Chondrocyte (in vitro differentiated cells): Measurements from ENCODE around the gene PPL. TPM values are rescaled to one million over a fixed set of nuclear protein-coding genes. Genes with fewer than 3 reads are reported as not detected.
"Not testable (repeated sequence)": the region's sequence is repeated elsewhere in the genome, so short reads cannot be mapped to it uniquely, and the experiment has no call there.

ENCODE experiments used
- DNase-seq: peaks from one replicate; pipeline ENCODE4 v3.0.0; 2021; ENCODE audit warnings: mixed read lengths, low spot score
- H3K27ac Mint-ChIP-seq: one replicate; pipeline ENCODE4 v1.8.0; 2021; ENCODE audit warnings: mild to moderate bottlenecking, moderate library complexity, mixed read lengths; ENCODE audit not compliant: unreplicated experiment
- H3K27me3 Mint-ChIP-seq: 2 replicates; pipeline ENCODE4 v1.8.0; 2021; ENCODE audit warnings: low read depth, mixed read lengths
- H3K36me3 Mint-ChIP-seq: 2 replicates; pipeline ENCODE4 v1.8.0; 2021; ENCODE audit warnings: low read depth, mixed read lengths
- H3K4me1 Mint-ChIP-seq: 2 replicates; pipeline ENCODE4 v1.8.0; 2021; ENCODE audit warnings: low read depth, mild to moderate bottlenecking, mixed read lengths
- H3K4me3 Mint-ChIP-seq: one replicate; pipeline ENCODE4 v1.8.0; 2021; ENCODE audit warnings: mild to moderate bottlenecking, moderate library complexity, mixed read lengths; ENCODE audit not compliant: unreplicated experiment
- H3K9me3 Mint-ChIP-seq: 2 replicates; pipeline ENCODE4 v1.8.0; 2021; ENCODE audit warnings: low read depth, mixed read lengths
- total RNA-seq: library from RNA; stranded (reverse); gene quantifications from 3 replicates; pipeline ENCODE4 v1.2.1, GENCODE V29; 2021
- TF ChIP-seq, protein P1 (sequence below): fragments of 200-600 bp; sonication (generic); IDR thresholded peaks from 2 replicates; pipeline ENCODE4 v1.5.0; 2021; ENCODE audit warnings: antibody characterized with exemption, mild to moderate bottlenecking, moderate library complexity

PPL gene
- total RNA-seq, 1 donor from 2014 or later = 0.97 TPM

DNA sequence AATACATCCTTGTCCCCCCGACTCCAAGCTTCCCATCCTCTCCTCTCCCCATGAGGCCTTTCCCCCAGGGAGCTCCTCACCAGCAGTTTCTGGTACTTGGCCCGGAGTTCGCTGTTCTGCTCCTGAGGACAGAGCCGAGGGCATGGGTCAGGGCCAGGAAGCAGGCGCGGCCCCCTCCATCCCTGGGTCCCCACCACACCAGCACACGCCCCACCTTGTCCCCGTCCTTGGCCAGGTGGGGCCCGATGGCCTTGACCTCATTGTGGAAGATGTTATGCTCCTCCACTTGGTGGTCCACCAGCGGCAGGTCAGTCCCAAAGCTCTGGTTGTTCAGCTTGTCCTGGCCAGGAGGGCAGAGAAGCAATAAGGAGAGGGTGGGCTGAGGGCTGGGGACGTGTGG, 36.2 kb downstream of the PPL start:
- H3K9me3 Mint-ChIP-seq = peaks cover 5% of the 10 kb centered on the region
- H3K27ac Mint-ChIP-seq = no peak overlapping the region
- H3K4me3 Mint-ChIP-seq = no peak overlapping the region
- TF ChIP-seq, protein P1, sequence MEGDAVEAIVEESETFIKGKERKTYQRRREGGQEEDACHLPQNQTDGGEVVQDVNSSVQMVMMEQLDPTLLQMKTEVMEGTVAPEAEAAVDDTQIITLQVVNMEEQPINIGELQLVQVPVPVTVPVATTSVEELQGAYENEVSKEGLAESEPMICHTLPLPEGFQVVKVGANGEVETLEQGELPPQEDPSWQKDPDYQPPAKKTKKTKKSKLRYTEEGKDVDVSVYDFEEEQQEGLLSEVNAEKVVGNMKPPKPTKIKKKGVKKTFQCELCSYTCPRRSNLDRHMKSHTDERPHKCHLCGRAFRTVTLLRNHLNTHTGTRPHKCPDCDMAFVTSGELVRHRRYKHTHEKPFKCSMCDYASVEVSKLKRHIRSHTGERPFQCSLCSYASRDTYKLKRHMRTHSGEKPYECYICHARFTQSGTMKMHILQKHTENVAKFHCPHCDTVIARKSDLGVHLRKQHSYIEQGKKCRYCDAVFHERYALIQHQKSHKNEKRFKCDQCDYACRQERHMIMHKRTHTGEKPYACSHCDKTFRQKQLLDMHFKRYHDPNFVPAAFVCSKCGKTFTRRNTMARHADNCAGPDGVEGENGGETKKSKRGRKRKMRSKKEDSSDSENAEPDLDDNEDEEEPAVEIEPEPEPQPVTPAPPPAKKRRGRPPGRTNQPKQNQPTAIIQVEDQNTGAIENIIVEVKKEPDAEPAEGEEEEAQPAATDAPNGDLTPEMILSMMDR = no peak
- peaks cover 23% of the 10 kb centered on the region for H3K27me3 Mint-ChIP-seq
- H3K36me3 Mint-ChIP-seq = no peaks in the 10 kb centered on the region
- no peak for DNase-seq
- no peaks in the 10 kb centered on the region for H3K4me1 Mint-ChIP-seq

DNA sequence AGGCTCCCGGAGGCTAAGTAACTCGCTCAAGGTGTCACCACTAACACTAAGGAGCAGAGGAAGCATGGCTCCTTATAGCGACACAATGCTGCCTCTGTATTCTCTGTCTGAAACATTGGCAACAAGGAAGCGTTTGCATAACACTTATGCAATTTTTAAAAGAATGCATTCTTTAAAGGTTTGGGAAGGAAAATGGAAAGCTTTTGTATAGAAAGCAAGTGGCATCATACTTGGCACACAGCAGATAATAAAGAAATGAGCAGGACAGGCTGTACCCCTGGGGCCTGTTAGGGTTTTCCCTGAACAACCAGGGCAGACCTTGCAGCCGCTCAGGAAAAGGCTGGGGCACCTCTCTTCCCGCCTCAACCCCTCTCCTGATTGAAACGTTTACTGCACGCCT, 36.9 kb downstream of the PPL start:
- H3K36me3 Mint-ChIP-seq = no peaks in the 10 kb centered on the region
- no peaks in the 10 kb centered on the region for H3K4me1 Mint-ChIP-seq
- H3K9me3 Mint-ChIP-seq = peaks cover 5% of the 10 kb centered on the region
- no peak overlapping the region for H3K27ac Mint-ChIP-seq
- DNase-seq = no peak
- H3K4me3 Mint-ChIP-seq = no peak overlapping the region
- TF ChIP-seq, protein P1 = no peak
- peaks cover 19% of the 10 kb centered on the region for H3K27me3 Mint-ChIP-seq

DNA sequence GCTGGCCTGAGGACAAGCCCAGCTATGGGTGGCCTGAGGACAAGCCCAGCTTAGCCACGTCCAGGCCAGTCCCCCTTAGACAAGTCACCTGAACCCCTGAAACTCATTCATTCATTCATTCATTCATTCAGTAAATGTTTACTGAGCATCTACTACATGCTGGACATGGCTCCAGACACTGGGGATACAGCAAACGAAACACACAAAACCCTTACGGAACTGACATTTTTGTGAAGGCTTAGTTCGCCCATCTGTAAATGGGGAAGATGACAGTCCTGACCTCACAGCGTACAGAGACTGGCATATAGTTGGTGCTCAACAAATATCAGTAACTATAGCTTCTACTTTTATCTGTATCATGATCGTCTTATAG, 37.5 kb downstream of the PPL start:
- TF ChIP-seq, protein P1 = no peak
- DNase-seq = no peak
- no peaks in the 10 kb centered on the region for H3K36me3 Mint-ChIP-seq

DNA sequence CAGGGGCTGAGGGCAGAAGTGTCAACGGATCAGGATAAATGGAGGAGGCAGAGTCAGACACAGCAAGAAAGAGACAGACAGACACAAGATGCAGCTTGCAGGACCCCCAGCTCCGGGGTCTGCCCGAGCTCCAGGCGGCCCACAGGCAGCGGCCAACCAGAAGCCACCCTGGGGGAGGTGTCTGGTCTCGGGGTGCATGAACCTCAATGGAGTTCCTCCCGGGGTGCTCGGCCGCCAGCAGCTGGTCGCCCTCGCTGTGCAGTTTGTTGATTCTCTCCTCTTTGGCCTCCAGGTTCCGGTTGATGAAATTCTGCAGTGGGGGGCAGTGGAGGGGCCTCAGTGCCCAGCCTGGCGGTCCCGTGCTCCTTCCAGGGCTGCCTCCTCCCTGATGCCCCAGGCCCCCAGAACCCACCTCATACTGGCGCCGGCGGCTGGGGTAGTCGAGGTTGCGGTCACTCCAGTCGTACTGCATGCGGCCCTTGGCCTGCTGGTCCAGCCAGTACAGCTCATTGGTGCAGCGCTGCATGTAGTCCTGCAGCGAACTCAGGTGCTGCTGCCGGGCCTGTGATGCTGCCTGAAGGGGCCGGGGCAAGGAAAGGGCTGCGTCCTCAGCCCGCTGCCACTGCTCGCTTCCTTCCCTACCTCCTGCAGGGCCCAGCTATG, 38.0 kb downstream of the PPL start:
- H3K4me1 Mint-ChIP-seq = no peaks in the 10 kb centered on the region

More for the DNA sequence above, 37.5 kb downstream of the PPL start:
- Mint-ChIP-seq H3K4me3 (no peak overlapping the region), H3K27ac (no peak overlapping the region), H3K9me3 (peaks cover 5% of the 10 kb centered on the region), H3K4me1 (no peaks in the 10 kb centered on the region), H3K27me3 (peaks cover 15% of the 10 kb centered on the region)

DNA sequence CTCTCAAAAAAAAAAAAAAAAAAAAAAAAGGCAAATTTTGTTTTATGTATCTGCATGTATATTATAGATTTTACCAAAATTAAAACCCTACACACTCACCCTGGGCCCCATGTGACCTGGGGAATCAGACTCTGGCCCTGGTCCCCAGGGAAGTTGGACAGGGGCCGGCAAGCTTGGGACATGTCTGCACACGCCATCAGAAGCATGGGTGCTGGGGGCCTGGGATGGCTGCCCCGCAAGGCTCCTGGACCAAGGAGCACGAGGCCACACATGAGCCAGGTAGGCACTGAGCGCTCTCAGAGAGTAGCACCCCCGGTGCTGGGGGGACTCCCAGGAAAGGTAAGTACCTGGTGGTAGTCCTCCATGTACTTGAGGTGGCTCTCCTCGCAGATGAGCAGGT, 39.6 kb downstream of the PPL start:
- Mint-ChIP-seq H3K27me3 (no peaks in the 10 kb centered on the region), H3K27ac (no peak overlapping the region), H3K36me3 (no peaks in the 10 kb centered on the region), H3K9me3 (peaks cover 5% of the 10 kb centered on the region), H3K4me3 (no peak overlapping the region), H3K4me1 (peaks cover 2% of the 10 kb centered on the region)
- no peak for DNase-seq
- TF ChIP-seq, protein P1 = no peak

More for the DNA sequence above, 38.0 kb downstream of the PPL start:
- TF ChIP-seq, protein P1 = no peak
- Mint-ChIP-seq H3K27me3 (peaks cover 10% of the 10 kb centered on the region), H3K4me3 (no peak overlapping the region), H3K27ac (no peak overlapping the region), H3K36me3 (no peaks in the 10 kb centered on the region), H3K9me3 (peaks cover 5% of the 10 kb centered on the region)
- DNase-seq = no peak

DNA sequence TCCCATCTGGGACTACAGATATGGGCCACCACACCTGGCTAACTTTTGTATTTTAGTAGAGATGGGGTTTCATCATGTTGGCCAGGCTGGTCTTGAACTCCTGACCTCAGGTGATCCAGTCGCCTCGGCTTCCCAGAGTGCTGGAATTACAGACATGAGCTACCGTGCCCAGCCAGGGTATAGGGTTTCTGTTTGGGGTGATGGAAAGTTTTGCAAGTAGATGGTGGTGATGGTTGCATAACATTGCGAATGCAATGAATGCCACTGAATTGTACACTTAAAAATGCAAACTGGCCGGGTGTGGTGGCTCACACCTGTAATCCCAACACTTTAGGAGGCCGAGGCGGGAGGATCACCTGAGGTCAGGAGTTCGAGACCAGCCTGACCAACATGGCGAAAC, 40.2 kb downstream of the PPL start:
- not testable (repeated sequence) for H3K27ac Mint-ChIP-seq, H3K9me3 Mint-ChIP-seq, H3K4me1 Mint-ChIP-seq, H3K36me3 Mint-ChIP-seq, H3K27me3 Mint-ChIP-seq, DNase-seq, H3K4me3 Mint-ChIP-seq
